HepG2 (cell line): ENCODE results near the gene ANG. TPM values are rescaled to one million over a fixed set of nuclear protein-coding genes. Genes with fewer than 3 reads are reported as not detected.

ENCODE experiments used
- ATF3 ChIP-seq: sonication (generic); formaldehyde crosslinking; IDR thresholded peaks from 2 replicates; pipeline ENCODE4 v1.4.0; 2020; ENCODE audit warnings: missing genetic modification reagents
- CC2D1A ChIP-seq: sonication (generic); formaldehyde crosslinking; IDR thresholded peaks from 2 replicates; pipeline ENCODE4 v1.8.1; 2023; ENCODE audit warnings: mild to moderate bottlenecking, missing genetic modification reagents
- CHCHD3 ChIP-seq: sonication (generic); formaldehyde crosslinking; IDR thresholded peaks from 2 replicates; pipeline ENCODE4 v1.8.0; 2022; ENCODE audit warnings: mild to moderate bottlenecking, missing genetic modification reagents, moderate library complexity
- ETS1 ChIP-seq: sonication (generic); formaldehyde crosslinking; IDR thresholded peaks from 2 replicates; pipeline ENCODE4 v1.4.0; 2020; ENCODE audit warnings: missing genetic modification reagents
- HNF1B ChIP-seq: sonication (generic); formaldehyde crosslinking; IDR thresholded peaks from 2 replicates; pipeline ENCODE4 v1.5.1; 2020; ENCODE audit warnings: mild to moderate bottlenecking, moderate library complexity, missing genetic modification reagents
- NR2F2 ChIP-seq: IDR thresholded peaks from 2 replicates; pipeline ENCODE4 v1.6.1; 2012; ENCODE audit warnings: low read depth, inconsistent platforms, borderline replicate concordance
- POLR2G ChIP-seq: fragments of 200-400 bp; formaldehyde crosslinking; IDR thresholded peaks from 2 replicates; pipeline ENCODE4 v1.6.1; 2018; ENCODE audit warnings: mild to moderate bottlenecking, low read depth, low read length, moderate library complexity
- PRDM4 ChIP-seq: sonication (generic); formaldehyde crosslinking; IDR thresholded peaks from 2 replicates; pipeline ENCODE4 v1.9.0; 2021; ENCODE audit warnings: missing genetic modification reagents, borderline replicate concordance
- SMC3 ChIP-seq: IDR thresholded peaks from 2 replicates; pipeline ENCODE4 v1.6.1; 2011; ENCODE audit warnings: low read length, improper control_type of control experiment
- SP4 ChIP-seq: sonication (generic); formaldehyde crosslinking; IDR thresholded peaks from 2 replicates; pipeline ENCODE4 v1.8.1; 2023; ENCODE audit warnings: mild to moderate bottlenecking, missing genetic modification reagents
- TCF7 ChIP-seq: sonication (generic); IDR thresholded peaks from 2 replicates; pipeline ENCODE4 v1.6.1; 2016; ENCODE audit warnings: antibody characterized with exemption, low read depth
- ZBTB3 ChIP-seq: sonication (generic); formaldehyde crosslinking; IDR thresholded peaks from 2 replicates; pipeline ENCODE4 v1.4.0; 2020; ENCODE audit warnings: low read depth, mild to moderate bottlenecking, moderate library complexity, missing genetic modification reagents, borderline replicate concordance
- ZFP62 ChIP-seq: sonication (generic); formaldehyde crosslinking; IDR thresholded peaks from 2 replicates; pipeline ENCODE4 v1.4.0; 2020; ENCODE audit warnings: missing genetic modification reagents
- ZKSCAN5 ChIP-seq: sonication (generic); formaldehyde crosslinking; IDR thresholded peaks from 2 replicates; pipeline ENCODE4 v1.5.1; 2020; ENCODE audit warnings: mild to moderate bottlenecking, missing genetic modification reagents
- ZKSCAN8 ChIP-seq: IDR thresholded peaks from 2 replicates; pipeline ENCODE4 v1.6.1; 2016; ENCODE audit warnings: borderline replicate concordance, missing genetic modification reagents, missing compliant biosample characterization
- ZNF138 ChIP-seq: sonication (generic); formaldehyde crosslinking; IDR thresholded peaks from 2 replicates; pipeline ENCODE4 v1.5.0; 2020; ENCODE audit warnings: mild to moderate bottlenecking, low read depth, missing genetic modification reagents
- ZNF430 ChIP-seq: sonication (generic); formaldehyde crosslinking; IDR thresholded peaks from 2 replicates; pipeline ENCODE4 v1.9.0; 2021; ENCODE audit warnings: mild to moderate bottlenecking, missing genetic modification reagents
- ZNF615 ChIP-seq: sonication (generic); formaldehyde crosslinking; IDR thresholded peaks from 2 replicates; pipeline ENCODE4 v1.5.0; 2020; ENCODE audit warnings: mild to moderate bottlenecking, missing genetic modification reagents, borderline replicate concordance
- polyA plus RNA-seq, 8 experiments: library from polyadenylated mRNA; depleted of rRNA in 3 of 8; stranded (reverse) in 7 of 8; unstranded in 1 of 8; fragments of >200 nt; fragmentation: Illumina TruSeq in 4 of 8; extraction: Trizol in 4 of 8; gene quantifications; 2 replicates each; pipeline versions ENCODE4 v1.2.1 to v1.2.3, GENCODE V29; 2011 to 2016; ENCODE audit warnings: low read depth in 4 of 8, missing spikeins in 1 of 8, mixed read lengths in 1 of 8; ENCODE audit not compliant: insufficient read depth in 1 of 8
- total RNA-seq, 5 experiments: library from RNA; depleted of rRNA; stranded (reverse); fragments of >200 nt; fragmentation: Illumina TruSeq; extraction: Trizol; gene quantifications; 2 replicates each; pipeline ENCODE4 v1.2.3, GENCODE V29; 2016; ENCODE audit warnings: low read depth in 1 of 5

ANG gene
- total and polyA plus RNA-seq, 2 of the 13 experiments (the other 11 are each of a cell fraction or from before 2014, with no cell fraction given): 83.6 to 401 TPM

DNA sequence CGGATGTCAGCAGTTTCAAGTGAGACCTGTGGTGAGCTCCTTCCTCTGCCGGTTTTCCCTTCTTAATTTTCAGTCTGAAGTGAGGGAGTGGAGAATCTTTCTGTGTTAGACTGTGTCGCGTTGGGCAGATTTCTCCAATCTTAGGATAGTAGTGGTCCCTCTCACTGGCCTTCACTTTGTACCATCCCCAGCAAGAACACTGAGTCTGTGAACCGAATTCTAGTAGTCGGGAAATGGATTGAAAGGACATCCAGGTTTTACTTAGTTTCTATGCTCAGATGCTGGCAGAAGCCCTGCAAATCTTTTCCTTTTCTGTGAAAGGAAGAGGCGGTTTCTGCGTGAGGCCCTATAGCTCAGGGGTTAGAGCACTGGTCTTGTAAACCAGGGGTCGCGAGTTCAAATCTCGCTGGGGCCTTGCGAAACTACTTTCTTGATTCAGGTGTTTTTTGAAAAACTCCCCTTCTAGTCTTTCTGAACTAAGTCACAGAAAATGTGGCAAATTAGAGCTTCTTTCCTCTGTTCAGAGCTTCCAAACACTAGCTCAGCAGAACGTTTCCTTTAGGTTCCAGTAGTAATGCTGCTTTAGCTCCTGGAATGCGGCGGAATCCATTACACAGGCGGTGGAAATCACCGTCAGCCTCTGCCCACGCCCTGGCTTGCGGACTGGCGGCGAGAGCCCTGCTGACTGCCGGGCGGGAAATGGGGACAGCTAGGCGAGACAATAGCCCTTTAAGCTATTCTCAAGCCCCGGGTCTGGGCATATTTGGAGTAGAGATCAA is 7.0 kb upstream of the ANG start (continued):
- TF ChIP-seq TCF7 (peak; percentile 7; the same call in 1 of the 2 replicates), ZFP62 (CRISPR knock-in tag) (no peak), POLR2G (peak; percentile 30), ZKSCAN8 (CRISPR knock-in tag) (peak; percentile 45; the same call in 1 of the 2 replicates), SMC3 (no peak; the same call in 1 of the 2 replicates), ZNF615 (peak; percentile 87; the same call in 1 of the 2 replicates), ATF3 (CRISPR knock-in tag) (peak; percentile 15; the same call in 1 of the 2 replicates), HNF1B (CRISPR knock-in tag) (peak; percentile 65), PRDM4 (CRISPR knock-in tag) (no peak), CC2D1A (CRISPR knock-in tag) (no peak), ZBTB3 (CRISPR knock-in tag) (no peak), SP4 (no peak), ZNF430 (CRISPR knock-in tag) (no peak; the same call in 1 of the 2 replicates), CHCHD3 (CRISPR knock-in tag) (no peak), ZNF138 (no peak; the same call in 1 of the 2 replicates), NR2F2 (no peak), ETS1 (CRISPR knock-in tag) (0 out of 2 replicates have a peak, but pooled peaks have one; percentile 63), ZKSCAN5 (CRISPR knock-in tag) (no peak)
